ENCODE measurements around the gene B3GNT9.

The B3GNT9 gene

DNA sequence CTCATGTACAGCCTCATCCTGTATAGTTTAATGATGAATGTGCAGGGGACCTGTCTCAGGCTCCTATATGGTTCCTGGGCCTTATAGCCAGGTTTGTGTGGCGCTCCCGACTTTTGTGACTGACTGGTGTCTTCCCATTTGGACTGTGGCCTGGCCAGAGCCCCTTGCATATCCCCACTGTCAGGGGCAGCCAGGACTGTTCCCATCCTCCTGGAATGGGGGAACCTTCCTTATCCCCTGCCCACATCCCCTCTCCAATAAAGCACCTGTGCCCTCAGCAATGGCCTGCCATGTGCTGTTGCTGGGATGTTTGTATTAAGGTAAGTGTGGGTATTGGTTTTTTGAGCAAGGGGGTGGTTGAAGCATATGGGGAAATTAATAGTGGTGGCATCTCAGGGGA is 2.6 kb downstream of the B3GNT9 start:
- 89% methylated on average over 2 of the region's 2 CpGs for WGBS (ENCODE audit: insufficient coverage)
- POLR2A ChIA-PET: no interaction called here

DNA sequence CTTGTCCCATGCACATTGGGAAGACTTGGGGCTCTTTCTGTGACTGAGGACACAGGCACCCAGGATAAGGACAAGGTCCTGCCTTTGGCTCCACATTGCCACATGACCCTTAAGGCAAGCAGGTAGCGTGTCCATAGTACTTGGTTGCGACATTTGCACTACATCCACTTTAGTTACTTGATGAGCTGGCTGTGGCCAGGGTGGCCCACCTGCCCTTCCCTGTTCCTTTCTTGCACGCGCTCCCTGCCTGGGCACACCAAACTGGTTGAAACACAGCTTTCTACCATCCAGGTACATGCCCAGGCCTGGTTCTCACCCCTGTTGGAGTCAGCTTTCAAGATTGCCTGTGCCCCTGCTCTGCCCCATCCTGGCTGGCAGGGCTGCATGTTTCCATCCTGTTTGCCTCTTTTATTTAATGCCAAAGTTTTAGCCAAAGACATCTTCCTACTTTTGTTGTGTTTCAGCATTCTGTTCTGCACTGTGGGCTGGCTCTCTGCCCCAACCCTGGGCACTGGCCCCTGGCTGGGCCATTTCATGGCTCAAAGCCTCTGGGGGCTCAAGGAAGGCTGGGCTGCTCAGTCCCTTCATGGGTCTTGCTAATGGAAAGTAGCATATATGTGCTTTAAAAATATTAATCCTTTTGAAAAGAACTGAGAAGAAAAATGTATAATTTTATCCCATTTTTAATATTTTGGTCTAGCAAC is 3.2 kb downstream of the B3GNT9 start:
- H3K4me1 ChIP-seq (ENCODE audit: control extremely low read depth in 1 of 4, control insufficient read depth in 4 of 4, insufficient read depth in 4 of 4, low read length in 3 of 4): peaks cover 0 to 11% (median 10%) of the 10 kb centered on the region in 4 experiments
- DNase-seq: no peak
- no peaks in the 10 kb centered on the region for H3K9me3 ChIP-seq (ENCODE audit: control extremely low read depth in 1 of 5, control insufficient read depth in 4 of 5, insufficient read depth in 2 of 5, low read depth in 1 of 5, low read length in 4 of 5)
- CTCF ChIA-PET: no interaction called here
- H3K4me3 ChIP-seq (ENCODE audit: control insufficient read depth in 1 of 7, extremely low read depth in 1 of 7, insufficient read depth in 4 of 7, low read depth in 2 of 7, low read length in 6 of 7): no peak overlapping the region
- POLR2A ChIA-PET: no interaction called here
- WGBS (ENCODE audit: insufficient coverage): 97% methylated on average over 4 of the region's 4 CpGs
- H3K27ac ChIP-seq (ENCODE audit: insufficient read depth in 1 of 2, low read depth in 1 of 2, low read length in 2 of 2, poor library complexity in 1 of 2, severe bottlenecking in 2 of 2): no peak overlapping the region
- peaks cover 0 to 17% (median 0%) of the 10 kb centered on the region in 5 experiments for H3K27me3 ChIP-seq (replicated peaks in 2 of 5; ENCODE audit: control insufficient read depth in 4 of 5, insufficient read depth in 5 of 5, low read length in 4 of 5)
- peaks cover 13 to 64% (median 54%) of the 10 kb centered on the region in 4 experiments for H3K36me3 ChIP-seq (ENCODE audit: control insufficient read depth in 4 of 4, insufficient read depth in 4 of 4, low read length in 3 of 4)

More for the DNA sequence above, 2.6 kb downstream of the B3GNT9 start:
- CTCF ChIA-PET: interaction anchor here (3.9 kb wide), 1 partner anchor 9 kb away, joined by 19 read pairs; no protein-coding TSS in a partner anchor
- Histone ChIP-seq H3K27me3 (replicated peaks in 2 of 5; ENCODE audit: control insufficient read depth in 4 of 5, insufficient read depth in 5 of 5, low read length in 4 of 5) (peaks cover 0 to 17% (median 3%) of the 10 kb centered on the region in 5 experiments), H3K9me3 (ENCODE audit: control extremely low read depth in 1 of 5, control insufficient read depth in 4 of 5, insufficient read depth in 2 of 5, low read depth in 1 of 5, low read length in 4 of 5) (no peaks in the 10 kb centered on the region), H3K36me3 (ENCODE audit: control insufficient read depth in 4 of 4, insufficient read depth in 4 of 4, low read length in 3 of 4) (peaks cover 13 to 58% (median 49%) of the 10 kb centered on the region in 4 experiments), H3K4me1 (ENCODE audit: control extremely low read depth in 1 of 4, control insufficient read depth in 4 of 4, insufficient read depth in 4 of 4, low read length in 3 of 4) (peaks cover 0 to 11% (median 10%) of the 10 kb centered on the region in 4 experiments), H3K4me3 (ENCODE audit: control insufficient read depth in 1 of 7, extremely low read depth in 1 of 7, insufficient read depth in 4 of 7, low read depth in 2 of 7, low read length in 6 of 7) (no peak overlapping the region), H3K27ac (ENCODE audit: insufficient read depth in 1 of 2, low read depth in 1 of 2, low read length in 2 of 2, poor library complexity in 1 of 2, severe bottlenecking in 2 of 2) (no peak overlapping the region)
- no peak for DNase-seq

DNA sequence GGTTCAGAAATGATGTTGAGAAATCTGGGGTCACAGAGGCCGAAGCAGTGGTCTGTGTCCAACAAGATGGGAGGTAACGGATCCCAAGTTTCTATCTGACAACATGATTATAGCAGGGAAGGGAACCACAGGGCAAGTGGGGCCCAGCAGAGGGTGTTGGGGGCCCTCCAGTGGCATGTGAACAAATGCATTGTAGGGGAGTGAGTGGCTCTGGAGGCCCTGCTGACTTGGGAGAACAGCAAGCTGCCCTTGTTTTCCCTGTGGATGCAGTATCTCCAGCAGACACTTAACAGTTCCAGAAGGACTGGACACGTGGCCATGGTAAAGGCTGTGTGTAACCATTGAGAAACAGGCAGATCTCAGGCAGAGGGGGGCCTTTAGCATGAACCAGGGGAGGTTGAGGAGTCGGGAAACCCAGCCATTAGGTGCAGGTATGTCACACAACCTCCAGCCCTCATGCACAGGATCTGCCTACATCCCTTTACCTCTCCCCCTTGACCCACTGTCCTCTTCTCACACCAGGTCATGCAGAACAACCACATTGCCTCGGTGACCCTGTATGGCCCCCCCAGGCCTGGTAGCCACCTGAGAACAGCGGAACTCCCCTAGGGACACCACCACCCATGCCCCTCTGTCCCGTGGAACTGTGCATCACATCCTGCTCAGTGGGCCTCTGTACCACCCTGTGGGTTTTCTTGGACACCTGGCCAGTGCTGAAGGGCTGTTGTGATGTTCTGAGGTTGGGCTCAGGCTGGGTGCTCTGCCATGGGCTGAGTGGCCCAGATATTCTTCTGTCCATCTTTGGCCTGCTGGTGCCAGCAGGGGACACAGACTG is 4.1 kb downstream of the B3GNT9 start:
- Histone ChIP-seq H3K27ac (ENCODE audit: insufficient read depth in 1 of 2, low read depth in 1 of 2, low read length in 2 of 2, poor library complexity in 1 of 2, severe bottlenecking in 2 of 2) (no peak overlapping the region), H3K9me3 (ENCODE audit: control extremely low read depth in 1 of 5, control insufficient read depth in 4 of 5, insufficient read depth in 2 of 5, low read depth in 1 of 5, low read length in 4 of 5) (no peaks in the 10 kb centered on the region), H3K4me3 (ENCODE audit: control insufficient read depth in 1 of 7, extremely low read depth in 1 of 7, insufficient read depth in 4 of 7, low read depth in 2 of 7, low read length in 6 of 7) (no peak overlapping the region), H3K36me3 (ENCODE audit: control insufficient read depth in 4 of 4, insufficient read depth in 4 of 4, low read length in 3 of 4) (peaks cover 13 to 72% (median 62%) of the 10 kb centered on the region in 4 experiments), H3K4me1 (ENCODE audit: control extremely low read depth in 1 of 4, control insufficient read depth in 4 of 4, insufficient read depth in 4 of 4, low read length in 3 of 4) (peaks cover 0 to 11% (median 10%) of the 10 kb centered on the region in 4 experiments), H3K27me3 (replicated peaks in 2 of 5; ENCODE audit: control insufficient read depth in 4 of 5, insufficient read depth in 5 of 5, low read length in 4 of 5) (peaks cover 0 to 17% (median 0%) of the 10 kb centered on the region in 5 experiments)
- no peak for DNase-seq
- WGBS (ENCODE audit: insufficient coverage): 89% methylated on average over 7 of the region's 7 CpGs
- CTCF ChIA-PET: no interaction called here
- POLR2A ChIA-PET: no interaction called here

DNA sequence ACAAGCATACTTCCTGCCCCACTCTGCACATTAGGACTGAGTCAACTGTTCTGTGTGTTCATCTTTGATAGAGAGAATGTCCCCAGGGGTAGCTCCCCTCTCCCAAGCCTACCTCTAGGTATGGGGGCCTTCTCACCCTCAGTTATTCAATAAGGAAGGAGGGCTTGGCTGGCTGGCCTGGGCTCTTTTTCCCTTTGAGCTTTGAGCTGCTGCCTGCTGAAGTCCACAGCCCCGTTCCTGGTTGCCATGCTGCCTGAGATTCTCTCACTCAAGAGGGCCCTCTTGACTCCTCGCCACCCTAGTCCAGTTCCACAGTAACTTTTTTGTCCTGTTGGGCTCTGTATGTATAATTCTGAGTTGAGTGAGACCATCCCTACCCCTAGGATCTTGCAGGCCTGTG is 5.1 kb downstream of the B3GNT9 start:
- POLR2A ChIA-PET: no interaction called here
- DNase-seq: no peak
- no peaks in the 10 kb centered on the region for H3K9me3 ChIP-seq (ENCODE audit: control extremely low read depth in 1 of 5, control insufficient read depth in 4 of 5, insufficient read depth in 2 of 5, low read depth in 1 of 5, low read length in 4 of 5)
- WGBS (ENCODE audit: insufficient coverage): 100% methylated on average over 2 of the region's 2 CpGs
- H3K4me1 ChIP-seq (ENCODE audit: control extremely low read depth in 1 of 4, control insufficient read depth in 4 of 4, insufficient read depth in 4 of 4, low read length in 3 of 4): peaks cover 0 to 9% (median 5%) of the 10 kb centered on the region in 4 experiments
- CTCF ChIA-PET: interaction anchor here (1.3 to 2.4 kb wide), 2 partner anchors 9 to 12 kb away, joined by 3 to 11 read pairs; no protein-coding TSS in a partner anchor
- peaks cover 15 to 82% (median 71%) of the 10 kb centered on the region in 4 experiments for H3K36me3 ChIP-seq (ENCODE audit: control insufficient read depth in 4 of 4, insufficient read depth in 4 of 4, low read length in 3 of 4)
- H3K4me3 ChIP-seq (ENCODE audit: control insufficient read depth in 1 of 7, extremely low read depth in 1 of 7, insufficient read depth in 4 of 7, low read depth in 2 of 7, low read length in 6 of 7): no peak overlapping the region
- peaks cover 0 to 15% (median 0%) of the 10 kb centered on the region in 5 experiments for H3K27me3 ChIP-seq (replicated peaks in 2 of 5; ENCODE audit: control insufficient read depth in 4 of 5, insufficient read depth in 5 of 5, low read length in 4 of 5)
- no peak overlapping the region for H3K27ac ChIP-seq (ENCODE audit: insufficient read depth in 1 of 2, low read depth in 1 of 2, low read length in 2 of 2, poor library complexity in 1 of 2, severe bottlenecking in 2 of 2)

DNA sequence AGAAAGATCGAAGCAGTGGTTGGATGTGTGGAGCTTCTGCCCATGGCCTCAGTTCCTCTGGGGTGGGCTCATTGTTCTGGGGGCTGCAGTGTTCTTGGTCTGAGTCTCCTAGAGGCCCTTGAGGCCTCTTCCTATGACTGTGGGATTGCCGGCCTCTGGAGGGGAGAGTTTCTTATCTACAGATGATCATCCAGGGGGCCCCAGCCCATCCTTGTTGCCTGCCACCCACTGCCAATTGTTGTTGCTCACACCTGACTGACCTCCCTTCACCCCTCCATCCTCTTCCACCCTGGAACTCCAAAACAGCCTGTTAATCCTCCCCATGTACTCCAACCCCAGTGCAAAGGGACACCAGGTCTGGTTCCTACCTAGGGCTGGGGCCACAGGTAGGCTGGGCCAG is 5.9 kb downstream of the B3GNT9 start:
- no peak overlapping the region for H3K27ac ChIP-seq (ENCODE audit: insufficient read depth in 1 of 2, low read depth in 1 of 2, low read length in 2 of 2, poor library complexity in 1 of 2, severe bottlenecking in 2 of 2)
- no peak for DNase-seq
- no peak overlapping the region for H3K4me3 ChIP-seq (ENCODE audit: control insufficient read depth in 1 of 7, extremely low read depth in 1 of 7, insufficient read depth in 4 of 7, low read depth in 2 of 7, low read length in 6 of 7)
- peaks cover 0 to 2% (median 0%) of the 10 kb centered on the region in 4 experiments for H3K4me1 ChIP-seq (ENCODE audit: control extremely low read depth in 1 of 4, control insufficient read depth in 4 of 4, insufficient read depth in 4 of 4, low read length in 3 of 4)
- WGBS (ENCODE audit: insufficient coverage): 83% methylated on average over 1 of the region's 2 CpGs
- peaks cover 20 to 90% (median 77%) of the 10 kb centered on the region in 4 experiments for H3K36me3 ChIP-seq (ENCODE audit: control insufficient read depth in 4 of 4, insufficient read depth in 4 of 4, low read length in 3 of 4)
- ChIA-PET CTCF (interaction anchor here (1.0 to 2.4 kb wide), 8 partner anchors 10 to 167 kb away, joined by 3 to 11 read pairs (median 3); no protein-coding TSS in a partner anchor), POLR2A (no interaction called here)
- no peaks in the 10 kb centered on the region for H3K9me3 ChIP-seq (ENCODE audit: control extremely low read depth in 1 of 5, control insufficient read depth in 4 of 5, insufficient read depth in 2 of 5, low read depth in 1 of 5, low read length in 4 of 5)
- peaks cover 0 to 13% (median 0%) of the 10 kb centered on the region in 5 experiments for H3K27me3 ChIP-seq (replicated peaks in 2 of 5; ENCODE audit: control insufficient read depth in 4 of 5, insufficient read depth in 5 of 5, low read length in 4 of 5)

DNA sequence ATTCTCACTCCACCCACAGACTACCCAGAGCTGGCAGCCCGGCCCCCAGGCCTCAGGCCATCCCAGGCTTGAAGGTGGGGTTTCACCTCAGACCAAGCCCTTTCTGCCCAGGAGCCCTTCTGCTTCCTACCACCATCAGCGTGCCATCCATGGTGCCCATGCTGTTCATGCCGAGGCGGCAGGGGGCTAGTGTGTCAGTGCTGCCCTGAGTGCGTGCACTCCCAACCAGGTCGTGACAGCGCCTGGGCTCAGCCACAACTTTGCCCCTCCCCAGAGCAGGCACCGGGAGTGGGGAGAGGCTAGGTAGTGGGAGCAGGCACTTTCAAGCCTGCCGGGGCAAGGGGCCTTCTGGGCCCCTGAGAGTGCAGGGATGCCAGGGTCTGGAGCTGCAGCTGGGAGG is 8.5 kb downstream of the B3GNT9 start:
- Histone ChIP-seq H3K4me3 (ENCODE audit: control insufficient read depth in 1 of 7, extremely low read depth in 1 of 7, insufficient read depth in 4 of 7, low read depth in 2 of 7, low read length in 6 of 7) (no peak overlapping the region), H3K4me1 (ENCODE audit: control extremely low read depth in 1 of 4, control insufficient read depth in 4 of 4, insufficient read depth in 4 of 4, low read length in 3 of 4) (peaks cover 0 to 3% (median 0%) of the 10 kb centered on the region in 4 experiments), H3K9me3 (ENCODE audit: control extremely low read depth in 1 of 5, control insufficient read depth in 4 of 5, insufficient read depth in 2 of 5, low read depth in 1 of 5, low read length in 4 of 5) (no peaks in the 10 kb centered on the region), H3K27me3 (replicated peaks in 2 of 5; ENCODE audit: control insufficient read depth in 4 of 5, insufficient read depth in 5 of 5, low read length in 4 of 5) (no peaks in the 10 kb centered on the region), H3K27ac (ENCODE audit: insufficient read depth in 1 of 2, low read depth in 1 of 2, low read length in 2 of 2, poor library complexity in 1 of 2, severe bottlenecking in 2 of 2) (no peak overlapping the region), H3K36me3 (ENCODE audit: control insufficient read depth in 4 of 4, insufficient read depth in 4 of 4, low read length in 3 of 4) (peaks cover 24 to 91% (median 71%) of the 10 kb centered on the region in 4 experiments)
- 99% methylated on average over 8 of the region's 9 CpGs for WGBS (ENCODE audit: insufficient coverage)
- no peak for DNase-seq
- CTCF ChIA-PET: interaction anchor here (0.8 to 2.8 kb wide), 5 partner anchors 12 to 253 kb away, joined by 3 to 11 read pairs (median 4); no protein-coding TSS in a partner anchor
- POLR2A ChIA-PET: no interaction called here

Measured in common myeloid progenitor, CD34-positive (primary cell).